Right lobe of liver (tissue), 6 donors: ENCODE data around the gene RPS6KB1. TPM values are rescaled to one million over a fixed set of nuclear protein-coding genes. Genes with fewer than 3 reads are reported as not detected.
"Not testable (repeated sequence)": the region's sequence is repeated elsewhere in the genome, so short reads cannot be mapped to it uniquely, and the experiment has no call there.

Experiments used
- ATAC-seq, 4 donors: fragments of 200-7000 bp; cut with Tn5 transposase; one replicate each; pipeline ENCODE4 v1.9.1; 2020; ENCODE audit warnings: mild to moderate bottlenecking in 4 of 4, moderate library complexity in 4 of 4
- DNase-seq, 3 donors: peaks; one replicate each; pipeline ENCODE4 v3.0.0-alpha.2; 2020
- H3K27ac ChIP-seq, 3 donors: fragments of 200-600 bp; one replicate each; pipeline ENCODE4 v1.8.0; 2022
- H3K27me3 ChIP-seq, 2 donors: fragments of 200-600 bp; one replicate each; pipeline ENCODE4 v1.8.0; 2022
- H3K36me3 ChIP-seq, 4 donors: fragments of 200-600 bp; sonication (generic) in 1 of 4; one replicate each; pipeline versions ENCODE4 v1.5.1 to v1.8.0; 2017 to 2022; ENCODE audit warnings: control low read depth in 1 of 4
- H3K4me1 ChIP-seq, 4 donors: fragments of 200-600 bp; sonication (generic) in 1 of 4; one replicate each; pipeline versions ENCODE4 v1.5.1 to v1.8.0; 2017 to 2022; ENCODE audit warnings: control low read depth in 1 of 4
- H3K4me3 ChIP-seq, 3 donors: fragments of 200-600 bp; one replicate each; pipeline ENCODE4 v1.8.0; 2022
- H3K9me3 ChIP-seq, 4 donors: fragments of 200-600 bp; sonication (generic) in 1 of 4; one replicate each; pipeline versions ENCODE4 v1.5.1 to v1.8.0; 2017 to 2022; ENCODE audit warnings: control low read depth in 1 of 4
- POLR2A ChIP-seq: fragments of 450-650 bp; IDR thresholded peaks from one replicate; pipeline ENCODE4 v1.6.1; 2017; ENCODE audit warnings: antibody characterized with exemption, mild to moderate bottlenecking
- WGBS: methylation state at CpG from one replicate; pipeline ENCODE4 v1.1.6; 2018; ENCODE audit warnings: low coverage, low lambda C conversion rate; ENCODE audit not compliant: insufficient coverage; ENCODE audit errors: missing lambda C conversion rate; 5-methylcytosine and 5-hydroxymethylcytosine counted together
- intact Hi-C, 2 donors: fragments of 100-400 bp; cut with DNase I; formaldehyde crosslinking; loops; one replicate each; pipeline versions ENCODE4 v1.11.2 to v1.14.1; 2022
- total RNA-seq, 6 experiments: library from RNA; depleted of rRNA in 2 of 6; stranded (reverse); fragments of >200 nt in 2 of 6; fragmentation: NEBNext Ultra II Directional in 3 of 6; extraction: Animal tissue kit (Norgen Biotek cat#: 25700) in 3 of 6; gene quantifications; one replicate each; pipeline versions ENCODE4 v1.1.0 to v1.2.4, GENCODE V29; 2016 to 2023
- TF ChIP-seq, protein P1 (sequence below), 4 donors: fragments of 200-600 bp in 3 of 4; fragments of 450-650 bp in 1 of 4; IDR thresholded peaks; one replicate each; pipeline versions ENCODE4 v1.5.1 to v1.8.0; 2016 to 2022; ENCODE audit warnings: antibody characterized with exemption in 4 of 4, mild to moderate bottlenecking in 2 of 4
- donor health status: DM: no; HTN: yes; CAD: no.
- donor health status: DM: no; HTN: no; CAD: no.
- donor health status: DM: no; HTN: no; CAD: no.
- donor health status: DM: no; HTN: yes; CAD: no.
- donor health status: DM: no; HTN: yes; CAD: no.

RPS6KB1 gene
- total RNA-seq, 6 experiments from 2014 or later, result 11.3 to 20.3 (median 14.8) TPM

GRCh38 chr17:59962739-59963318, 69.9 kb downstream of the RPS6KB1 start:
- no peak for ATAC-seq
- TF ChIP-seq, protein P1, sequence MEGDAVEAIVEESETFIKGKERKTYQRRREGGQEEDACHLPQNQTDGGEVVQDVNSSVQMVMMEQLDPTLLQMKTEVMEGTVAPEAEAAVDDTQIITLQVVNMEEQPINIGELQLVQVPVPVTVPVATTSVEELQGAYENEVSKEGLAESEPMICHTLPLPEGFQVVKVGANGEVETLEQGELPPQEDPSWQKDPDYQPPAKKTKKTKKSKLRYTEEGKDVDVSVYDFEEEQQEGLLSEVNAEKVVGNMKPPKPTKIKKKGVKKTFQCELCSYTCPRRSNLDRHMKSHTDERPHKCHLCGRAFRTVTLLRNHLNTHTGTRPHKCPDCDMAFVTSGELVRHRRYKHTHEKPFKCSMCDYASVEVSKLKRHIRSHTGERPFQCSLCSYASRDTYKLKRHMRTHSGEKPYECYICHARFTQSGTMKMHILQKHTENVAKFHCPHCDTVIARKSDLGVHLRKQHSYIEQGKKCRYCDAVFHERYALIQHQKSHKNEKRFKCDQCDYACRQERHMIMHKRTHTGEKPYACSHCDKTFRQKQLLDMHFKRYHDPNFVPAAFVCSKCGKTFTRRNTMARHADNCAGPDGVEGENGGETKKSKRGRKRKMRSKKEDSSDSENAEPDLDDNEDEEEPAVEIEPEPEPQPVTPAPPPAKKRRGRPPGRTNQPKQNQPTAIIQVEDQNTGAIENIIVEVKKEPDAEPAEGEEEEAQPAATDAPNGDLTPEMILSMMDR (IDR thresholded peaks at IDR 0.05), result no peak
- no peak for TF ChIP-seq POLR2A
- intact Hi-C loops, result no loop called here
- Histone ChIP-seq H3K27ac (no peak overlapping the region), H3K9me3 (no peaks in the 10 kb centered on the region), H3K27me3 (no peaks in the 10 kb centered on the region), H3K36me3 (peaks cover 0 to 7% (median 0%) of the 10 kb centered on the region in 4 donors), H3K4me1 (peaks cover 0 to 13% (median 2%) of the 10 kb centered on the region in 4 donors), H3K4me3 (no peak overlapping the region)
- WGBS, result 82% methylated on average over 5 of the region's 6 CpGs
- DNase-seq, result no peak

DNA sequence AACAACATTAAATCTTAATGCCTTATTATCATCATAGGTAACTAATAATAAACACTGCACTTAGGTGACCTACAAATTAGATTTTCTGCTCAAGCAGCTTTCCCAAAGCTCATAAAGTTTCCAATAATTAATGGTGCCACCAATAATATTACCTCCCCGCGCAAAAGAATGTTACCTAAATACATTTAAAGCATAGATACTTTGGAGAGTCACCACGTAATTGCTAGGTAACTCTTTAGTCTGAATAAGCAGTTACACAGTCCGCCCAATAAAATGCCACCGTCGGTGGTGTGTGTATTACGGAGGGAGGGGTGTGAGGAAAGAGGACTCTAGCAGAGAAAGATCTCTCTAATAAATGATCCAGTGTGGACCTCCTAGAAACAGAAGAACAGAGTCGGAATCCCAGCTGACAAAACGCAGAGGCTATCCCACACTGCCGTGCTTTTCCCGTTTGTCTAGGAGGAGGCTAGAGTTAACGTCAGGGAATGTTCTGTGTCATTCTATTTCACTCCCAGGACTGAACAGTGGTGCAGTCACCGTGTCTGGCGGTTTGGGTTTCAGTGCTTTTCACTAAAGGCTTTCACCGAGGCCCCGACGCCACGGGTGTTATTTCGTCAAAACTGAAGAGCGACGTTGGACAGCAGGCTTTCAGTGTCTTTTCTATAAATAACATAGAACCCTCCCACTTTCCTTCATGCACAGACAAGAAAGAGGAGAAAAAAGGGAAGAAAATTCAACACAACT, 71.0 kb downstream of the RPS6KB1 start:
- intact Hi-C loops, result no loop called here

DNA sequence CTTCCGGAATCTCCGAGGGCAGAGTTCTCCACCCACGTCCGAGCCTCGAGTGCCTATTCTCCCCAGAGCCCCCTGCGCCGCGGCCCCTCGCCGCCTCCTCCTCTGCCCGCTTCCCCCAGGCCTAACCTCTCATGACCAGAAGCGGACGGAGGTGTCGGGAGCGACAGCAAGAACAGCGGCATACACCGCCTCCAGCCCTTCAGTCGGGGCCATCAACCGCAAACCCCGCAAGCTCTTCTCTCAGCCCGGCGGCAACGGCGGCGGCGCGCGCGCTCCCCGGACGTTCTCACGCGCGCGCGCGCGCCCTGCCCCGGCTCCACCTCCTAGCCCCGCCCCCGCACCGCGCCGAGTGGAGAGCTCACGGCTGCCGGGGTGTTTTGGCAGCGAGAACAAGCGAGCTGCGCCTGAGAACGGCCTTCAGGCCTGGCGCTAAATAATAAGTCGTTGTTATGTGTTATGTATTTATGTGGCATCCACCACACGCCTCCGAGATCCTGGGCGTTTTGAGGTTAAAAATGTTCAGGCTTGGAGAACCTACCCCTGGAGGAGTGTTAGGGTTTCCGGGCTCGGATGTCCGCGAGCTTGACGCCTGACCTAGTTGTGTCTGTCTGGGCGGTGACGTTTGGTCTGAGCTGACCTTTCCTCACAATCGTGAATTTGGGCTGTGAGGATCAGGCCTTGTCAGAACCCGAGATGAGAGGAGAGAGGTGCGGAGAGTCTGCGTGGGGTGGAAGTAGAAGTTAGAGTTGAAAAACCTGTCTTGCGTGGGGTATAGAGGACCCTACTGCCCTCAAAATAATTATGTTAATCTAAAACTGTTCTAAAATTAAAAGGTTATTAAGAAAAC, 71.8 kb downstream of the RPS6KB1 start, which contains the start of gene RNFT1:
TSS of gene RNFT1 (minus strand) at position 259 of the 847 bp plus-strand sequence. CDS start at position 182, 77 bp downstream.
- Histone ChIP-seq H3K36me3 (no peaks in the 10 kb centered on the region), H3K27me3 (no peaks in the 10 kb centered on the region), H3K9me3 (no peaks in the 10 kb centered on the region), H3K4me1 (peaks cover 0 to 13% (median 2%) of the 10 kb centered on the region in 4 donors), H3K27ac (peak within 1 kb of the TSS; percentile 94 to 98 (median 96)), H3K4me3 (peak within 1 kb of the TSS; percentile 75 to 89 (median 89))
- peak; percentile 94 to 95 (median 94) for DNase-seq
- intact Hi-C loops, result no loop called here
- WGBS, result 1% methylated on average over 49 of the region's 67 CpGs
- peak; percentile 94 to 97 (median 96) for ATAC-seq
- peak; percentile 74 for TF ChIP-seq POLR2A
- TF ChIP-seq, protein P1 (IDR thresholded peaks at IDR 0.05), result no peak

More for the DNA sequence above, 71.0 kb downstream of the RPS6KB1 start:
- Histone ChIP-seq H3K4me3 (peak overlapping the region; percentile 75 to 89 (median 89)), H3K4me1 (peaks cover 0 to 13% (median 2%) of the 10 kb centered on the region in 4 donors), H3K36me3 (no peaks in the 10 kb centered on the region), H3K27ac (peak overlapping the region; percentile 94 to 98 (median 96)), H3K27me3 (no peaks in the 10 kb centered on the region), H3K9me3 (no peaks in the 10 kb centered on the region)
- ATAC-seq (peak; percentile 58 to 68 (median 62)), DNase-seq (peak; percentile 48 to 64 (median 59))
- TF ChIP-seq POLR2A, result no peak
- TF ChIP-seq, protein P1 (IDR thresholded peaks at IDR 0.05), result no peak
- WGBS, result 3% methylated on average over 21 of the region's 21 CpGs

DNA sequence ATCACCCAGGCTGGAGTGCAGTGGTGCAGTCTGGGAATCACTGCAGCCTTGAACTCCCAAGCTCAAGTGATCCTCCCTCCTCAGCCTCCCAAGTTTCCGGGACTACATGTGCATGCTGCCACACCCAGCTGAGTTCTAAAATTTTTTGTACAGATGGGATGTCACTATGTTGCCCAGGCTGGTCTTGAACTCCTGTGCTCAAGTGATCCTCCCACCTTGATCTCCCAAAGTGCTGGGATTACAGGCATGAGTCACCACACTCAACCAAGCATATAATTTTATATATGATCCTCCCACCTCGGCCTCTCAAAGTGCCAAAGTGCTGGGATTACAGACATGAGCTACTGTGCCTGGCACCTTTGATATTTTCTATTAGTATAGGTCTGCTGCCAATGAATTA, 78.8 kb downstream of the RPS6KB1 start:
- ATAC-seq, H3K4me1 ChIP-seq, H3K27ac ChIP-seq, H3K27me3 ChIP-seq, H3K4me3 ChIP-seq, intact Hi-C loops, H3K9me3 ChIP-seq, DNase-seq, H3K36me3 ChIP-seq: not testable (repeated sequence)
- 100% methylated on average over 1 of the region's 2 CpGs for WGBS
